GDM1 (cell line): Measurements from ENCODE around the gene PIF1.
A peak's percentile ranks its signal among the peaks of the same experiment; 100 is the strongest.

ENCODE experiments used
- DNase-seq: peaks from one replicate; lab custom pipeline; 2025; lab: John Stamatoyannopoulos, UW

The PIF1 gene, protein sequence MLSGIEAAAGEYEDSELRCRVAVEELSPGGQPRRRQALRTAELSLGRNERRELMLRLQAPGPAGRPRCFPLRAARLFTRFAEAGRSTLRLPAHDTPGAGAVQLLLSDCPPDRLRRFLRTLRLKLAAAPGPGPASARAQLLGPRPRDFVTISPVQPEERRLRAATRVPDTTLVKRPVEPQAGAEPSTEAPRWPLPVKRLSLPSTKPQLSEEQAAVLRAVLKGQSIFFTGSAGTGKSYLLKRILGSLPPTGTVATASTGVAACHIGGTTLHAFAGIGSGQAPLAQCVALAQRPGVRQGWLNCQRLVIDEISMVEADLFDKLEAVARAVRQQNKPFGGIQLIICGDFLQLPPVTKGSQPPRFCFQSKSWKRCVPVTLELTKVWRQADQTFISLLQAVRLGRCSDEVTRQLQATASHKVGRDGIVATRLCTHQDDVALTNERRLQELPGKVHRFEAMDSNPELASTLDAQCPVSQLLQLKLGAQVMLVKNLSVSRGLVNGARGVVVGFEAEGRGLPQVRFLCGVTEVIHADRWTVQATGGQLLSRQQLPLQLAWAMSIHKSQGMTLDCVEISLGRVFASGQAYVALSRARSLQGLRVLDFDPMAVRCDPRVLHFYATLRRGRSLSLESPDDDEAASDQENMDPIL

DNA sequence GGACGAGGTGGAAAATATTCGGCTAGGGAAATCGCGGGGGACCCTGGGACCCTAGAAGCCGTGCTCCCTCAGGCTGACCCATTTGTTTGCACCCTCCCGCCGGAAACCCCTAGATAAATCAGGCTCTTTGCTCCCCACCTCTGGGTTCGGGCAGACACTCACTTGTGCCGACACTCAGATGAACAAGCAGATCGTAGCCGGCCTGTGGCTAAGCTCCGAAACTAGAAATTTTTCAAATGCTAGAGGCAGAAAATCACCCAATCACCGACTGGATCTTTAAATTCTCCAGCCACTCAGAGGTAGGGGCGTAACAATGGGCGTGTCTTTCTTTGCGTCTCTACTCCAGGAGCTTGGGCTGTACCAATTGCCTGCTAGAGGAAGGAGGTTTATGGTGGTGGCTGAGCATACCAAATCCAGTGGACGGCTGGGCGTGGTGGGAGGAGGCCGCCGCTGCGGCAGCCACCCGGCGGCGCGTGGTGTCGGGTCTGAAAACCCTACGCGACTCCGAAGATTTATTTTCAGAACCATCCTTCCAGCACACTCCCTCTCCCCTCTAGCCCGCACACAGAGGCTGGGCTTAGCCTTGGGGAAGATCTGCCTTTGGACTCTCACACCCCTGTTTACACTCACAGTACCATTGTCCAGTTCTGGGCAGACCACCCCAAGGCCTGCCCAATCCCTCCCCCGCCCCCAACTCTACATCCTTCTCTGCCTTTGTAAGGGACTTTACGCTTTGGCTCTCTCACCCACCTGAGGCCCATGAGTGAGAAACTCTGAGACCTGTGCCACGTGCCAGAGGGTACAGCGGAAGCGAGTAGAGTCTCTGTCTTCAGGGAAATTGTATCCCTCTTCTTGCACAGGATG, at the start of gene PIF1:
TSS of gene PIF1 (minus strand) at position 217 of the 864 bp plus-strand sequence. CDS start 1,312 bp downstream, outside the sequence.
- peak; percentile 94 for DNase-seq

DNA sequence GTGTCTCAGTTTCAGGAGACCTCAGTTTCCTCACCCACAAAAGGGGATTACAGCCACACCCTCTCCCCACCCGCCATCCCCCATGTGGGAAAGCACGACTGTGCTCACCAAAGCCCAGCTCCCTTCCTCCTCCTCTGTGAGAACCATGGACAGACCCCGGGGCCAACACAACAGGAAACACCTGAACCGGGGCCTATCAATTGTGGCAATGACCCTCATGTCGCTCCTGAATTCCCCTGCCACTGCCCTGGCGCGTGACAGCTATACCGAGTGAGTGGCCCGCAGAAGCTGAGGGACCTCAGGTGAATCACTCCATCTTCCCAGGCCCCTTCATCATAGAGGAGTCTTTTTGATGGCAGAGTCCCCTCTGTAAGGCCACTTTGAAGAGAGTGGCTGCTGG, 44.9 kb upstream of the PIF1 start:
- DNase-seq = no peak

DNA sequence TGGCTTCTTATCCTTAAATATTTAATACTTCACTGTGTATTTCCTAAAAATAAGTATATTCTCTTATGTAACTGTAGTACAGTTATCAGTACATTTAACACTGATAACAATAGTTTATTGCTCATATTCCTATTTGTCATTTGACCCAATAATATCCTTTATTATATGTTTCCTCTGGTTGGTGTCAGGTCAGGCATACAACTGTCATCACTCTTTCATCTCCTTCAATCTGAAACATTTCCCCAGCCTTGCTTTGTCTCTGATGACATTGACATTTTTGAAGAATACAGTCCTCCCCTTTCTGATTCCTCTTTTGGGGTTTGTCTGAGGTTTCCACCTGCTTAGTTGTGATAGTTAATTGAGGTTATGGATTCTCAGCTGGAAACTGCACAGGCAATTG, 44.1 kb upstream of the PIF1 start:
- no peak for DNase-seq

DNA sequence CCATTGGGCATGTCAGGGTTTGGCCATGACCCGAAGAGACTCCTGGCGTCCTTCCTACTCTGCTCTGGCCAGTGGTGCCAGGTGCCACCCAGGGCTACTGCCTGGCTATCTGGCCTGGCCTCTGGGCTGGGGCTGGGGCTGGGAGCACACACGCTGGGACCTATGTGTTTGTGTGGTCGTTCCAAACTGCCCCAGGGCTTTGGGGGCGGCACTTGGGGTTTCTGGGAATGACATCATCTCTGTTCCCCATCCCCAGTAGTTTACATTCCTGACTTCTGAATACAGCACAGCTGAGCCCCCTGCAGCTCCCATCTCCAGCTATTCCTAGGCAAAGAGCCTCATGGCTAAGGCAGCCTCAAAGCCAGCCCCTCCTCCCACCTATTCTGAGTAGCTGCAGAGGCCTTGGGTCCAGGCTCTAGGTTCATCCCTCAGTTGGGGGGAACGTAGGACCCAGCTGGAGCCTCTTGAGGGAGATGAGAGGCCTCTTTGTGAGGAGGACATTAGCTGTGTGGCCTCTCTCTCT, 40.6 kb upstream of the PIF1 start:
- no peak for DNase-seq

DNA sequence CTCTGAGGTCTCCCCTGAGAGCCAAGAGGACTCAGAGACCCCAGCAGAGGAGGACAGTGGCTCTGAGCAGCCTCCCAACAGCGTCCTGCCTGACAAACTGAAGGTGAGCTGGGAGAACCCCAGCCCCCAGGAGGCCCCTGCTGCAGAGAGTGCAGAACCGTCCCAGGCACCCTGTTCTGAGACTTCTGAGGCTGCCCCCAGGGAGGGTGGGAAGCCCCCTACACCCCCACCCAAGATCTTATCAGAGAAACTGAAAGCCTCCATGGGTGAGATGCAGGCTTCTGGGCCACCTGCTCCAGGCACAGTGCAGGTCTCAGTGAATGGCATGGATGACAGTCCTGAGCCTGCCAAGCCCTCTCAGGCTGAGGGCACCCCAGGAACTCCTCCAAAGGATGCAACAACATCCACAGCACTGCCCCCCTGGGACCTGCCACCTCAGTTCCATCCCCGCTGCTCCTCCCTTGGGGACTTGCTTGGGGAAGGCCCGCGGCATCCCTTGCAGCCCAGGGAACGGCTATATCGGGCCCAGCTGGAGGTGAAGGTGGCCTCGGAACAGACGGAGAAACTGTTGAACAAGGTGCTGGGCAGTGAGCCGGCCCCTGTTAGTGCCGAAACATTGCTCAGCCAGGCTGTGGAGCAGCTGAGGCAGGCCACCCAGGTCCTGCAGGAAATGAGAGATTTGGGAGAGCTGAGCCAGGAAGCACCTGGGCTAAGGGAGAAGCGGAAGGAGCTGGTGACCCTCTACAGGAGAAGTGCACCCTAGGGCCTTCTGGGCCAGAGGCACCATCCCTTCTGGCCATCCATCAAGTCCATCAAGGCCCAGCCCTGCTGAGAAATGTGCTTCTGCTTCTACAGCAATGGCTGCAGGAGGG, 39.9 kb upstream of the PIF1 start:
- DNase-seq = no peak

DNA sequence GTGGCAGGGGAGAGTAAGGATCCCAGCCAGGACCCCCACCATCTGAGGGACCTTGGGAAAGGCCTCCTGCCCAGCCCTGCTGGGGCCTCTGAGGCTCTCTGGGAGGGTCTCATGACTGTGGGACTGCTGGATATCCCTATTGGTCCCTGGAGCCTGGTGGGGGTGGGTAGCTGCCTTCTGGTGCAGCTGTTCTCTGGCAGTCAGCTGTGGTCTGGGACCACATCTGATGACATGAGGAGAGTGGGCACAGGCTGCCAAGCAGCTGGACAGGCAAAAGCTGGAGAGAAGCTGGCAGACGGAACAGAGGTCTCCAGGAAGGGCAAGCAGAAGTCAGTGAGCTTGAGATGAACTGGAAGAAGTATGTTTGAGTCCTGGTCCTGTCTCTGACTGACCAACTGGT, 38.6 kb upstream of the PIF1 start:
- DNase-seq = no peak

DNA sequence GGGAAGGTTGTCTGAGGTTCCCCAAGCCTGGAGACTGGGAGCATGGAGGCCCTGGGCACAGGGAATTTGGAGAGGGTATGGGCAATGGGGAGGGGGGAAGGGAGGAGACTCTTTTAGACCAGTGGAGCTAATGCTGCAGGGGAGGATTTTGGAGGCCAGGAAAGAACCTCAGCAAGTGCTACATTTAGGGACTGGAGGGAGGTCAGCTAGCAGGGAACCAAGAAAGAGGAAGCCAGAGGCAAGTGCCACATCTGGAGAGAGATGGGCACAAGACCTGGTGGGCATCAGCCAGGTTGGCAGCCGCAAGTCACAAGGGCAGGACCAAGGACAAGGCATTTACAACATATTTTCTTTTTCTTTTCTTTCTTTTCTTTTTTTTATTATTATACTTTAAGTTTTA, 37.0 kb upstream of the PIF1 start:
- no peak for DNase-seq

DNA sequence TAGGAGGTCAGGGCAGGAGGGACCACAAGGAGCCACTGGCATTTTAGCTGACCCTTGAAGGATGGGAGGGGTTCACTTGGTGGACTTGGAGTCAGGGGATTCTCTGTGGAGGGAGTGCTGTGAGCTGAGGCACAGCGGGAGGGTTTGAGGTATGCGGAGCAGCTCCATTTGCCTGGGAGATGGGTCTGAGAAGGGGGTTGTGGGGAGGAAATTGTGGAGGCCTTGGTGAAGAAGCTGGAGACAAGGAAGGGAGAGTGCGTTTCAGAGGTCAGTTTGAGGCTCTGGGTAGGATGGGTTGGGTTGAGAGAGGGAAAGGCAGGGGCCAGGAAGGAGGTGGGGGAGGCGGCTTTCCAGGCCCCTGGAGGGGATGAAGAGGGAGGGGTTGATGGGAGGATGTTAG, 36.5 kb upstream of the PIF1 start:
- no peak for DNase-seq

DNA sequence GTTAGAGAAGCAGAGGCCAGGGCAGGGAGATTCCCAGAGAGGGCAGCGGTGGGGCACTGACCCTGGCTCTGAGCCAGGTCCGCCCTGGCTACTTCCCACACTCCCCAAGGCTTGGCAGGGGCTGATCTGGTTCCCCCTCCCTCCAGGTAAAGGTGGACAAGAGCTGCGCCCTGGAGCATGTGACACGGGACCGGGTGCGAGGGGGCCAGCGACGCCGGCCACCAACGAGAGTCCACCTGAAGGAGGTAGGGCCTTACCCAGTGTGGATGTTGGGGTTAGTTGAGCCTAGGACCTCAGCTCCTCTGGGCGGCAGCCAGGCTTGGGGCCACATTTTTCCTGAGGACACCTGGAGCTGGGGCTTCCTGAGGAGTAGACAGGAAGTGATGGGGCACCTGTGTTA, 35.9 kb upstream of the PIF1 start:
- no peak for DNase-seq

DNA sequence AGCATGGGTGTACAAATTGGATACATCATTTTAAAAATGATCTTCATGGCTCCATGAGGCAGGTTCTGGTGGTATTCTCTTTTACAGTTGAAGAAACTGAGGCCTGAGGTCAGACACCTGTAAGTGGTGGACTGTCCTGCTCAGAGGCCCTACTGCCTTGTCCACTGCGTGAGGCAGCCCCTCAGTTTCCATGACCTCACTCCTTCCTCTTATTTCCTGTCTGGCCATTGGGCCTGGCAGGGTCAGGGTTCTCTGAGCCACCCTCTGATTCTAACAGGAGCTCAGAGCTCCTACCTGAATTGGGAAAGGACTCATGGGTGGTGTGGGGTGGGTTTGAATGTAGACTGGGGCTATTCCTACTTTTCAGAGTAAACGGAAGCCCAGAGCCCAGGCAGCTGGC, 33.8 kb upstream of the PIF1 start:
- DNase-seq = no peak

DNA sequence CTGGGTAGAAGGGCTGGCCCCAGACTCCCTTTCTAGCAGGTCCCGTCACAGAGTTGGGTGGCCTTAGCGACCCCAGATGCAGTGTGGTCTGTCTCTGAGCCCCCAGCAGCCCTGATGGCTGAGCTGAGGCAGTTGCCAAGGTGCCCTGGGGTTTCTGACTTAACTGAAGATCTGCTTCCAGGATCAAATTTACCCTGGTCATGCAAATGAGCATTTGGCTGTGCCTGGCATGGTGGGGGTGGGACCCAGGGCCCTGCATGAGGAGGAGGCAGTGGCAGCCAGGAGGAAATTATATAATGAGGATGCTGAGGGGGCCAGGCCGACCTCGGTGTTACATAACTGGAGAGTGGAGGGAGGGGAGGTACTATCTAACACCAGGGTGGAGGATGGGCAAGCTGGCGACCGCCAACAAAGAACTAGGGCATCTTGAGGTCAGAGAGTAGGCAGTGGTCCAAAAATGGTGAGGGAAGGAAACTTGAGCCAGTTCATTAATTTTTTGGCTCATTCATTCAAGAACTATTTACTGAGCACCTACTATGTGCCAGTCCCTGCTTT, 32.7 kb upstream of the PIF1 start:
- no peak for DNase-seq

DNA sequence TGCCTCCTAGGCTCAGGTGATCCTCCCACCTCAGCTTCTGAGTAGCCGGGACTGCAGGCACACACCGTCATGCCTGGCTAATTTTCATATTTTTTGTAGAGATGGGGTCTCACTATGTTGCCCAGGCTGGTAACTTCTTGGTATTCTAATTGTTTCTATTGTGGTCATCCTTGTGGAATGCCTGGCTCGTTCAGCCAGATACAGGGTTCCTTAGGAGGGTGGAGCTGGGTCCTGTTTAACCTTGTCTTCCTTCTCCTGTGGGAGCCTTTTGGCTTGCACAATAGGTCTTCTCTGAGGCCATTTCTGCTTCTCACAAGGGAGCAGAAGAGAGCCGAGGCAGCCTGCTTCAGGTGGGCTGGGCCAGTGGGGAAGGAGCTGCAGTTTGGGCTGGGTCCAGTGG, 32.0 kb upstream of the PIF1 start:
- no peak for DNase-seq

DNA sequence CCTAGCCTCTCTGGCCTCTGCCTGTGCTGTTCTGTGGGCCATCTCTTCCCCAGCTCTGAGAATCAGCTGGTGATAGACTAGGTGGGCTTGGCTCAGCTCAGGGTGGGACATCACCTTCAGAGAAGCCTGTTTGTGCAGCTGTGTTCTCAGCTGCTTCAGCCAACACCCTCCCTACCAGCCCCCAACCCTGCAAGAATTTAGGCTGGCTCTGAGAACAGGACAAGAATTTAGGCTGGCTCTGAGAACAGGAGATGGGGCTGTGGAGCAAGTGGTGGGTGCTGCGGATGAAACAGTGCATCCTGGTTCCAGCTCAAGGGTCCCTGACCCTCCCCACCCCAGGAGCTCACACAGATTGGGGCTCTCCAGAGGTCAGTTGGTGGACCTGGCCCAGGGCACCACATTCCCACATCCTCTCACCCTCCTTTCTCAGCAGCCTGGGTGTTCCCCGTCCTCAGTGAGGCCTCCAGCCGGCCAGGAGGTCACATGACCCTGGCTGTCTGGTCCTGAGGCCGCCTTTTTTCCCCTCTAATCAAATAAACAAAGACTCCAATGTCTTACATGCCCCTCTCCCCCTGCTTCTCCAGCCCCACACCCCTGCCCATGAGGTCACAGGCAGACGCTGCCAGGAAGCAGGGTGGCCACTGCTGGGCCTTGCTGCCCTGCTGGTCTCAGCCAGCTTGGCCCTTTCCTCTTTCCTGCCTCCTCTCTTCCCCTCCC, 31.1 kb upstream of the PIF1 start:
- DNase-seq = no peak

DNA sequence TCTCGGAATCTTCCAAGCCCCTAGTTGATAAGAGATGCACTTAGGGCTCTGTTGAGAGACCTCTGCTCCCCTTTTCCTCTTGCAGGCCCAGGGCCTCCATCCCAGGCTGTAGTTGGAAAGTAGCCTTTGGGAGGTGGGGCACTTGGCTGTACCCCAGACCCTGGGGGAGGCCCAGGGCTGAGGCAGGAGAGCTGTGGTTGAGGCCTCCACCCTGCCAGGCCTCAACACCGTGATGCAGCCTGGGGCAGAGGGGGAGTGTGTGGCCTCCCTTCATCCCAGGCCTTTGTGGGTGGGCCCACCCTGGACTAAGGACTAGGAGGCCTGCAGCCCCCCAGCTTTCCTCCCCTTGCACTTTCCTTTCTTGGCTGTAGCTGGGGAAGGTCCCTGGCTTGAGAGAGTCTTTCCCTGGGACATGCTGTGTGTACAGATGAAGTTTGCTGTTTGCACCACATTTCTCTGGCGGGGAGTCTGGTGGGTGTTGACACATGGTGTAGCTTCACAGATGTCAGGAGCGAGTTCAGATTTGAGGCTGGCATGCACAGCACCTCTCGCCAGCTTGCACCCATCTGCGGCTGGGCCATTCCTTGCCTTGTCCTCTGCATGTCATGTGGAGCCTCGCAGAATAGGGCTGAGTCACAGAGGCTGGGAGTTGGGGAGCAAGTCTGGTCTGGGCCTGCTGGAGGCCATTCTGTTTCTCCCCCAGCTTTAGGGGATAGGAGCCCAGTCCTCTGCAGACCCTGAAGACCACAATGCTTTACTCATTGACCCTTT, 29.9 kb upstream of the PIF1 start:
- no peak for DNase-seq

DNA sequence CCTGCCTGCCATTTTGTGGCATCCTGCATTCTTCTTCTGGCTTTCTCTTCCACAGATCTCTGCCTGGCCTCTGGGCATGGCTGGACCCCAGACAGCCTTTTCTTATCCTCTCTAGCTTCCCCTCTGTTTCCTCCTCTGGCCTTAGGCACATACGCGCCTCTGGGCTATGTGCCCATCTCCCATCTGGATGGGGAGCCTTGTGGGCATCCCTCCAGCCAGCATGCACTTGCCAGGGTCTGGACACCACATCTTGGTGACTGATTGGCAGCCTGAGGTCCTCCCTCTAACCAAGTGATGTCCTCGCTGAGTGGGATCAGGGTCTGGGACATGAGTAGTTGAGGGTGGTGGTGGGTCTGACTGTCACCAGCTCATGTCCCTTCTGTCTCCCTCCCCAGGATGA, 29.1 kb upstream of the PIF1 start:
- no peak for DNase-seq

DNA sequence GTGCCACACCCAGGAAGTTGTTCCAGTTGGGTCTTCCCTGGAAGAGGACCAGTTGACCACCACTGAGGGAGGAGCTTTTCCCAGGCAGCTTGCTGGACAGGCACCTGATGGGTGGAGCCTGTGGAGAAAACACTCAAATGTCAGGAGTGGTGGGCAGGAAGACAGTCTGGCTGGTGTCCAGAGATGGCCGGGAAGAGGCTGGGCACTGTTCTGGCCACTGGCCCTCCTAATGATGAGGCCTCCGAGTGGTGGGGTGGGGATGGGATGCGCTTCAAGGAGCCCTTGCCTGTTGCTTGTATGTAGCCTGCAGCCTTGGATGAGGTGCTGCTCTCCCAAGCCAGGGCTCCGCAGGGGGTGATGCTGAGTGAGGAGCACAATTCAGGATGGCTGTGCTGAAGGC, 28.6 kb upstream of the PIF1 start:
- no peak for DNase-seq

DNA sequence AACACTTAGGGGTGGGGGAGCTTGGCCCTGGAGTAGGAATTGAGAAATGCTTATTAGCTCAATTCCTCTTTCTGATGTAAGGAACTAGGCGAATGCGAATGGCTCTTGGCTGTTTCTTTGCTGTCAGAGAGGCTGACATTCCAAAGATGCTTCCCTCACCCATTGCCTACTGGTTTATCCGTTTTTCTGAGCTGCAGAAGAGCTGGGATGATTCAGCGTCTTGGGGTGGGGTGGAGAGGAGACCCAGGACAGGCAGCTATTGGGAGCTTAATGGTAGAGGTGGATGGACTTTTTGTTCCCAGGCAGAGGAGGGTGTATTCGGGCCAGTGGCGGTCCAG, 26.0 kb upstream of the PIF1 start:
- no peak for DNase-seq

DNA sequence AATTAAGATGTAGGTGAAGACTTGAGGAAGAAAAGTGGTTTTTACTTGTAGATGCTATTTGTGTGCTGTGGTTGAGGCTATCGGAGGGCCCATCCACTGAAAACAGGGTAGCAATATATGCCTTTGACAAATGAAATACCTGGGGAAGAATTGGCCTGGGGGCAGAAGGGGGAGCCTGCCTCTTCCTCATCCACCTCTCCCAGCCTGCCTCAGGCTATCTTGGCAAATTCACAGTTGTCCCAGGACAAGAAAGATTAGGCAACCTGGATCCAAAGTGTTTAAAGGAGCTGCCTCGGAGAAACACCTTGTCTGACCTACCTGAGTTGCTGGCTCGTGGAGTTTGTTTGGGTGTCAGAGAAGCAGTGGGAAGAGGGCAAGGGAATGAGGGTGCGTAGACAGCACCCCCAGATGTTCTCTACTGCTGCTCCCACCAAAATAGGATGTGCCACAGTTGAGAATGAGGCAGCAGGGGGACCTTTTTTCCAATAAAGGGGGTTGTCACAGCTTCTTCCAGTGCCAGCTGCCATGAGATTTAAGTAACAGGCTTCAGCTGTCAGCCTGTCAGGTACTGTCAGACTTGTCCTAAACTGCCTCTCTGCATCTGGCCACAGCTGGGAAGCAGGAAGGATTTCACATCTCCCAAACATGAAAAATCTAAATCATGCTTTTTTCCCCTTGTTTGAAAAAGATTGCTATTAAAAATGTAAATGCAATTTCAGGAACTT, 25.5 kb upstream of the PIF1 start:
- no peak for DNase-seq
